MM.1S (cell line): Measurements from ENCODE around the gene WDR6.

ENCODE experiments used
- EZH2 ChIP-seq: fragments of 300-600 bp; sonication (generic); optimal IDR thresholded peaks from 2 replicates; pipeline ENCODE3; 2017; ENCODE audit warnings: low read depth, mild to moderate bottlenecking, antibody characterized with exemption, low read length, mixed read lengths
- EZH2phosphoT487 ChIP-seq: fragments of 300-600 bp; sonication (generic); IDR thresholded peaks from 2 replicates; pipeline ENCODE4 v1.6.1; 2018; ENCODE audit warnings: antibody characterized with exemption, low read length
- TF ChIP-seq, protein P1 (sequence below): fragments of 300-600 bp; sonication (generic); IDR thresholded peaks from 2 replicates; pipeline ENCODE4 v1.5.1; 2016; ENCODE audit warnings: antibody characterized with exemption, low read length, mixed read lengths

DNA sequence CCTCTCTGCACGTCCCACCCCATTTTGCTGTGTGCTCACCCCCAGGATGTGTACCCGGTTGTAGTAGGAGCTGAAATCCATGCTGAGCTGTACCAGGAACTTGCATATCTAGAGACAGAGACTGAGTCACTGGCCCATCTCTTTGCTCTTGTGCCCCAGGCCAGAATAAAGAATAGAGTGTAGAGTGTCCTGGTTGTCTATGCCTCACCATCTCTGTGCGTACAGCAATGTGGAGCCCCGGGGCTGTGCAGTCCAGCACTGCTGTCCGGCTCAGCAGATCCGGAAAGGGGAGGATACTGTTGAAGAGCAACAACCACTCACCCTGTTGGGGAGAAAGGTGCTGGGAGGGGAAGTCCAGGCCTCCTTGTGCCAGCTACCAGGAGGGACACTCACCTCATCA is 8.6 kb downstream of the WDR6 start:
- TF ChIP-seq, protein P1, sequence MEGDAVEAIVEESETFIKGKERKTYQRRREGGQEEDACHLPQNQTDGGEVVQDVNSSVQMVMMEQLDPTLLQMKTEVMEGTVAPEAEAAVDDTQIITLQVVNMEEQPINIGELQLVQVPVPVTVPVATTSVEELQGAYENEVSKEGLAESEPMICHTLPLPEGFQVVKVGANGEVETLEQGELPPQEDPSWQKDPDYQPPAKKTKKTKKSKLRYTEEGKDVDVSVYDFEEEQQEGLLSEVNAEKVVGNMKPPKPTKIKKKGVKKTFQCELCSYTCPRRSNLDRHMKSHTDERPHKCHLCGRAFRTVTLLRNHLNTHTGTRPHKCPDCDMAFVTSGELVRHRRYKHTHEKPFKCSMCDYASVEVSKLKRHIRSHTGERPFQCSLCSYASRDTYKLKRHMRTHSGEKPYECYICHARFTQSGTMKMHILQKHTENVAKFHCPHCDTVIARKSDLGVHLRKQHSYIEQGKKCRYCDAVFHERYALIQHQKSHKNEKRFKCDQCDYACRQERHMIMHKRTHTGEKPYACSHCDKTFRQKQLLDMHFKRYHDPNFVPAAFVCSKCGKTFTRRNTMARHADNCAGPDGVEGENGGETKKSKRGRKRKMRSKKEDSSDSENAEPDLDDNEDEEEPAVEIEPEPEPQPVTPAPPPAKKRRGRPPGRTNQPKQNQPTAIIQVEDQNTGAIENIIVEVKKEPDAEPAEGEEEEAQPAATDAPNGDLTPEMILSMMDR, result no peak
- TF ChIP-seq EZH2 (no peak), EZH2phosphoT487 (no peak)
